Esophagus muscularis mucosa (tissue), 4 donors: ENCODE measurements around the gene PCDH1. TPM values are rescaled to one million over a fixed set of nuclear protein-coding genes. Genes with fewer than 3 reads are reported as not detected.

ENCODE experiments used
- DNase-seq: peaks from one replicate; pipeline ENCODE4 v3.0.0-alpha.2; 2017; ENCODE audit errors: extremely low spot score
- H3K27ac ChIP-seq, 4 donors: fragments of 200-600 bp; sonication (generic); replicated peaks in 1 of 4; 1 replicate in 3 of 4; 2 replicates in 1 of 4; pipeline ENCODE4 v1.5.1; 2016 to 2019; ENCODE audit warnings: mild to moderate bottlenecking in 1 of 4
- H3K27me3 ChIP-seq, 4 donors: fragments of 200-600 bp; sonication (generic); one replicate each; pipeline versions ENCODE4 v1.5.1 to v1.6.0; 2016 to 2019
- H3K36me3 ChIP-seq, 4 donors: fragments of 200-600 bp; sonication (generic); one replicate each; pipeline ENCODE4 v1.5.1; 2016 to 2019
- H3K4me1 ChIP-seq, 4 donors: fragments of 200-600 bp; sonication (generic); one replicate each; pipeline ENCODE4 v1.5.1; 2016 to 2019
- H3K4me3 ChIP-seq, 4 donors: fragments of 200-600 bp; sonication (generic); 1 replicate in 2 of 4; 2 replicates in 2 of 4; pipeline ENCODE4 v1.5.1; 2016 to 2019; ENCODE audit warnings: mild to moderate bottlenecking in 4 of 4, moderate library complexity in 1 of 4
- H3K9me3 ChIP-seq, 4 donors: fragments of 200-600 bp; sonication (generic); 1 replicate in 3 of 4; 2 replicates in 1 of 4; pipeline ENCODE4 v1.5.1; 2016 to 2019
- EP300 ChIP-seq: sonication (generic); formaldehyde crosslinking; IDR thresholded peaks from one replicate; pipeline ENCODE4 v1.6.1; 2017; ENCODE audit warnings: antibody characterized with exemption
- POLR2A ChIP-seq: fragments of 450-650 bp; IDR thresholded peaks from one replicate; pipeline ENCODE4 v1.6.1; 2017; ENCODE audit warnings: antibody characterized with exemption, moderate library complexity, mild to moderate bottlenecking, low read depth
- POLR2AphosphoS5 ChIP-seq, 2 donors: sonication (generic); formaldehyde crosslinking; IDR thresholded peaks; one replicate each; pipeline ENCODE4 v1.6.1; 2017; ENCODE audit warnings: antibody characterized with exemption in 2 of 2
- WGBS: methylation state at CpG from one replicate; pipeline ENCODE4 v1.1.5; 2018; 5-methylcytosine and 5-hydroxymethylcytosine counted together
- intact Hi-C: fragments of 100-400 bp; cut with DNase I; formaldehyde crosslinking; loops from one replicate; pipeline ENCODE4 v1.15.1; 2023
- total RNA-seq, 4 donors: library from RNA; depleted of rRNA; stranded (reverse); fragments of >200 nt; gene quantifications; one replicate each; pipeline versions ENCODE4 v1.1.0 to v1.2.1, GENCODE V29; 2016
- TF ChIP-seq, protein P1 (sequence below), 3 experiments: fragments of 200-600 bp in 2 of 3; fragments of 450-650 bp in 1 of 3; sonication (generic) in 2 of 3; IDR thresholded peaks; one replicate each; pipeline ENCODE4 v1.5.1; 2017 to 2019; ENCODE audit warnings: antibody characterized with exemption in 3 of 3, mild to moderate bottlenecking in 2 of 3, moderate library complexity in 1 of 3

PCDH1 gene
- total RNA-seq, 4 donors from 2014 or later, result 18.7 to 57.8 (median 38.2) TPM

DNA sequence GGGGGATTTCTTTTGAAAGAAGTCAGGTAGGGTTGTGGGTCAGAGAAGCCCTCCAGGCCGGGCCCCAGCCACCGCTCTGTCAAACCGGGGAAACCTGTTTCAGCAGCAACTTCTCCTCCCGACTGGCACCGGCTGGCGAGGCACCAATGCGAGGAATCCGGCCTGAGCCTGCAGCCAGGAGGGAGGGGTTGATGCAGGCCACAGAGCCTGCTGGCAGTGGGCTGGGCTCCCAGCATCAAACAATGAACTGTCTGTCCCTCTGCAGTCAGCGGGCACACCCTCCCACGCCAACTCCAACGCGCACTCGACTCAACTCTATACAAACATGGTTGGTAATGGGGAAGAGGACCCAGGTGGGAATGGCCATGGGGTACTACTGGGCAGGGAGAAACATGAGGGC, 12.1 kb downstream of the PCDH1 start:
- 75% methylated on average over 13 of the region's 13 CpGs for WGBS
- Histone ChIP-seq H3K36me3 (peaks cover 0 to 82% (median 37%) of the 10 kb centered on the region in 4 donors), H3K9me3 (no peaks in the 10 kb centered on the region), H3K27me3 (peaks cover 0 to 22% (median 0%) of the 10 kb centered on the region in 4 donors), H3K27ac (no peak overlapping the region), H3K4me3 (no peak overlapping the region), H3K4me1 (peaks cover 5 to 15% (median 8%) of the 10 kb centered on the region in 4 donors)
- no peak for DNase-seq
- intact Hi-C loops, result no loop called here
- no peak for TF ChIP-seq POLR2AphosphoS5 (IDR thresholded peaks at IDR 0.05)
- no peak for TF ChIP-seq POLR2A
- TF ChIP-seq, protein P1, sequence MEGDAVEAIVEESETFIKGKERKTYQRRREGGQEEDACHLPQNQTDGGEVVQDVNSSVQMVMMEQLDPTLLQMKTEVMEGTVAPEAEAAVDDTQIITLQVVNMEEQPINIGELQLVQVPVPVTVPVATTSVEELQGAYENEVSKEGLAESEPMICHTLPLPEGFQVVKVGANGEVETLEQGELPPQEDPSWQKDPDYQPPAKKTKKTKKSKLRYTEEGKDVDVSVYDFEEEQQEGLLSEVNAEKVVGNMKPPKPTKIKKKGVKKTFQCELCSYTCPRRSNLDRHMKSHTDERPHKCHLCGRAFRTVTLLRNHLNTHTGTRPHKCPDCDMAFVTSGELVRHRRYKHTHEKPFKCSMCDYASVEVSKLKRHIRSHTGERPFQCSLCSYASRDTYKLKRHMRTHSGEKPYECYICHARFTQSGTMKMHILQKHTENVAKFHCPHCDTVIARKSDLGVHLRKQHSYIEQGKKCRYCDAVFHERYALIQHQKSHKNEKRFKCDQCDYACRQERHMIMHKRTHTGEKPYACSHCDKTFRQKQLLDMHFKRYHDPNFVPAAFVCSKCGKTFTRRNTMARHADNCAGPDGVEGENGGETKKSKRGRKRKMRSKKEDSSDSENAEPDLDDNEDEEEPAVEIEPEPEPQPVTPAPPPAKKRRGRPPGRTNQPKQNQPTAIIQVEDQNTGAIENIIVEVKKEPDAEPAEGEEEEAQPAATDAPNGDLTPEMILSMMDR (IDR thresholded peaks at IDR 0.05), result no peak

DNA sequence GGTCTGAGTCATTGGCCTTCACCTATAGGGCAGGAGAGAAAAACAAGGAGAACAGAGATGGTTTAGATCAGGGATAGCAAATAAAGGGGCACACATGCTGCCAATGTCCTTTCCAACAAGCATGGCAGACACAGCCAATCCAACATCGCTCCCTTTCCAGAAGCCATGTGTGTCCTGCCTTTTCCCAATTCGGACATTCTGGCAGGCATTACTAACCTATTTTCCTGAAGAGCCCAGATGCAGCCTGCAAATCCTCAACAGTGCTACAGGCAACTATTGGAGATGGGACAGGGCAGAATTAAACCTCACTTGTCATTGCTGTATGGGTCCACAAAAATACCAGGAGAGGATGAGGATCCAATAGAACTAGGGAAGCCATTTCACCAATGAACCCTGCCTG, 12.8 kb downstream of the PCDH1 start:
- H3K4me1 ChIP-seq, result peaks cover 0 to 12% (median 4%) of the 10 kb centered on the region in 4 donors
- no peak overlapping the region for H3K4me3 ChIP-seq
- no peak overlapping the region for H3K27ac ChIP-seq
- no peak for DNase-seq
- TF ChIP-seq POLR2A, result no peak
- TF ChIP-seq, protein P1 (IDR thresholded peaks at IDR 0.05), result no peak
- no peak for TF ChIP-seq POLR2AphosphoS5 (IDR thresholded peaks at IDR 0.05)
- no peak for TF ChIP-seq EP300
- 84% methylated on average over 2 of the region's 2 CpGs for WGBS
- intact Hi-C loops, result no loop called here
- H3K9me3 ChIP-seq, result no peaks in the 10 kb centered on the region
- H3K27me3 ChIP-seq, result peaks cover 0 to 19% (median 0%) of the 10 kb centered on the region in 4 donors
- peaks cover 0 to 82% (median 37%) of the 10 kb centered on the region in 4 donors for H3K36me3 ChIP-seq

DNA sequence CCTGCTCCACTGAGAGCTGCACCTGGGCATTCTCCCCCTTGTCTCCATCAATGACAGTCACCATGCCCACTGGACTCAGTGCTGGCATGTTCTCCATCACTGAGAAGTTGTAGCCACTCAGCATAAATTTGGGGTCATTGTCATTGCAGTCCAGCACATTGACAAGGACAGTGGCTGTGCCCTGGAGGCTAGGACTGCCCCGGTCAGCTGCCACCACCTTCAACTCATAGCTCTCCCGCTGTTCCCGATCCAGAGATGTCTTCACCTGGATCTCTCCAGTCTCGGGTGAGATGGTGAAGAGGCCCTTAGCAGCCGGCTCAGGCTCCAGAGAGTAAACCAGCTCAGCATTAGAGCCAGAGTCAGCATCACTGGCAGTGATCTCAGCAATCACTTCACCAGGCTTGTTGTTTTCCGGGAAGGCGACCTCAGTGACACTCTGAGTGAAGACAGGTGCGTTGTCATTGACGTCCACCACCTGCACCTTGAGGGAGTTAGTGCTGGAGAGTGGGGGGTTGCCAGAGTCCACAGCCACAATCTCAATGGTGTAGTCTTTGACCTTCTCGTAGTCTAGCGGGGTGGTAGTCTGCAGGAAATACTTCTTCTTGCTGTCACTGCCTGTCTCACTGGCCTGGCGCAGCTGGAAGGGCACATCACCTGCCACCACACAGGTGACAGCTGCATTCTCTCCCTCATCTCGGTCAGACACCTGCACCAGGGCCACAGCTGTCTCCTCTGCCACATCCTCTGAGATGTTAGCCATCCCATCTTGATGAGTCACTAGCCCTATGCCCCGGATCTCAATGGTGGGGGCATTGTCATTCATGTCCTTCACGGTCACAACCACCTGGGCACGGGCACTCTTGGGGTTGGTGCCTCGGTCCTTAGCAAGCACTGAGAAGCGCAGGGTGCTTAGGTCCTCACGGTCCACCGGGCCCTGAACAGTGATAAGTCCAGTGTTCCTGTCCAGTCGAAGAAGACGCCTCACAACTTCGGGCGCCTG, 13.5 kb downstream of the PCDH1 start:
- peaks cover 0 to 90% (median 37%) of the 10 kb centered on the region in 4 donors for H3K36me3 ChIP-seq
- no peak overlapping the region for H3K27ac ChIP-seq
- no peaks in the 10 kb centered on the region for H3K9me3 ChIP-seq
- H3K4me1 ChIP-seq, result peaks cover 0 to 5% (median 4%) of the 10 kb centered on the region in 4 donors
- no peak overlapping the region for H3K4me3 ChIP-seq
- no peak for DNase-seq
- TF ChIP-seq EP300 (no peak), POLR2A (no peak), POLR2AphosphoS5 (IDR thresholded peaks at IDR 0.05) (no peak)
- TF ChIP-seq, protein P1 (IDR thresholded peaks at IDR 0.05), result no peak
- whole genome bisulfite sequencing, result 82% methylated on average over 22 of the region's 24 CpGs
- intact Hi-C loops, result no loop called here
- H3K27me3 ChIP-seq, result peaks cover 0 to 14% (median 0%) of the 10 kb centered on the region in 4 donors

DNA sequence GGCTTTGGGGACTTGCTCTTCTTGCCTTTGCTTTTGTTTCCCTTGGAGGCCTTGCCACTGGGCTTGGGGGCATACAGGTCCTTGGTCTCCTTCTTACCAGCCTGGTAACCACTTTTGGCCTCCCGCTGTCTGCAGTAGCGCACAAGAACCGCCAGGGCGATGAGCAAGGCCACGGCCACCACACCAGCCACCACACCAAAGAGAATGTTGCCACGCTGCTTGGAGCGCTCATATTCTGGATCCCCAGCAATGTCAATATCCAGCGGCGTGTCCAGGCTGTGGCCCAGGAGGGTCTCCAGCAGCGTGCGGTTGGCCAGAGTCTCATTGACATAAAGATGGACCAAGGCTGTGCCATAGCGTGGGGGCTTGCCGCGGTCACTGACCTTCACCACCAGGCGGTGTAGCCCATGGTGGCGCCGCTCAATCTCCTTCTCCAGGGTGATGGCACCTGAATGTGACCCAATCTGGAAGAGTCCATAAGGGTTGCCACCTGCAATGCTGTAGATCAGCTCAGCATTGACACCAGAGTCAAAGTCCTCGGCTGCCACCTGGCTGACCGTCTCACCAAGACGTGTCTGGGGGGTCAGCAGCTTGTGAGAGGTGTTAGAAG, 14.5 kb downstream of the PCDH1 start:
- Histone ChIP-seq H3K4me1 (peaks cover 3 to 7% (median 5%) of the 10 kb centered on the region in 4 donors), H3K27me3 (peaks cover 0 to 14% (median 0%) of the 10 kb centered on the region in 4 donors), H3K9me3 (no peaks in the 10 kb centered on the region), H3K4me3 (no peak overlapping the region), H3K36me3 (peaks cover 0 to 89% (median 32%) of the 10 kb centered on the region in 4 donors), H3K27ac (no peak overlapping the region)
- intact Hi-C loops, result no loop called here
- TF ChIP-seq POLR2A (no peak), POLR2AphosphoS5 (IDR thresholded peaks at IDR 0.05) (no peak), EP300 (no peak)
- TF ChIP-seq, protein P1 (IDR thresholded peaks at IDR 0.05), result no peak
- no peak for DNase-seq
- 97% methylated on average over 10 of the region's 20 CpGs for WGBS
